K562 (cell line): ENCODE results near the gene TRPM2. TPM values are rescaled to one million over a fixed set of nuclear protein-coding genes. Genes with fewer than 3 reads are reported as not detected.

Experiments
- ATAC-seq: fragments of 200-7000 bp; cut with Tn5 transposase; 3 replicates; pipeline ENCODE4 v1.9.1; 2020; ENCODE audit warnings: moderate library complexity
- BruUV-seq: library from RNA; stranded (reverse); fragments of 400-500 nt; replicated peaks from 2 replicates; lab custom pipeline; 2021; lab: Mats Ljungman, UMichigan
- CTCF ChIA-PET: fragments of 300-600 bp; formaldehyde crosslinking; extraction: SDS; loops from one replicate; lab custom pipeline; 2021; ENCODE audit warnings: low intra/inter-chr PET ratio; lab: Yijun Ruan, JAX
- POLR2A ChIA-PET: fragments of 300-600, 350-650 bp; sonication (Branson Sonifier 250); formaldehyde crosslinking; extraction: SDS; loops from one replicate; lab custom pipeline; 2021; ENCODE audit warnings: antibody characterized with exemption, inconsistent platforms; lab: Yijun Ruan, JAX
- DNase-seq, 4 experiments: peaks; one replicate each; pipeline versions ENCODE4 v3.0.0 to v3.0.0-alpha.2; 2011 to 2018; ENCODE audit warnings: low spot score in 3 of 4, mixed read lengths in 3 of 4; ENCODE audit errors: extremely low read depth in 1 of 4
- FAIRE-seq: peaks from 2 replicates; lab custom pipeline; 2011; peaks lifted over from hg19 to GRCh38; lab: Jason Lieb, UNC
- H2AFZ ChIP-seq: 2 replicates; pipeline ENCODE4 v1.6.0; 2011; ENCODE audit warnings: low read depth, low read length, control low read depth, inconsistent platforms
- H3K27ac ChIP-seq: fragments of 200-600 bp; 3 replicates; pipeline ENCODE4 v1.8.0; 2011; ENCODE audit warnings: low read depth, mild to moderate bottlenecking, control low read depth, inconsistent platforms, low read length, moderate library complexity, mixed read lengths; ENCODE audit errors: extremely low read depth
- H3K27me3 ChIP-seq, 2 experiments: fragments of 300-600 bp in 1 of 2; 2 replicates in 1 of 2; 3 replicates in 1 of 2; pipeline versions ENCODE4 v1.6.0 to v1.8.0; 2011; ENCODE audit warnings: inconsistent platforms in 2 of 2, low read length in 2 of 2, mild to moderate bottlenecking in 1 of 2, mixed read lengths in 1 of 2, moderate library complexity in 1 of 2; ENCODE audit not compliant: control insufficient read depth in 2 of 2, insufficient read depth in 2 of 2
- H3K36me3 ChIP-seq: fragments of 300-600 bp; 3 replicates; pipeline ENCODE4 v1.8.0; 2011; ENCODE audit warnings: mild to moderate bottlenecking, low read length, inconsistent platforms; ENCODE audit not compliant: control insufficient read depth, insufficient read depth
- H3K4me1 ChIP-seq, 2 experiments: fragments of 200-600 bp in 1 of 2; replicated peaks in 1 of 2; 2 replicates in 1 of 2; 3 replicates in 1 of 2; pipeline versions ENCODE4 v1.5.1 to v1.8.0; 2011; ENCODE audit warnings: inconsistent platforms in 2 of 2, low read length in 2 of 2, mild to moderate bottlenecking in 1 of 2, mixed read lengths in 1 of 2, moderate library complexity in 1 of 2; ENCODE audit not compliant: control insufficient read depth in 2 of 2, insufficient read depth in 2 of 2
- H3K4me2 ChIP-seq: 2 replicates; pipeline ENCODE4 v1.6.1; 2011; ENCODE audit warnings: low read length, control low read depth, inconsistent platforms, mixed read lengths; ENCODE audit not compliant: insufficient read depth
- H3K4me3 ChIP-seq: fragments of 200-600 bp; sonication (generic), shearing (Covaris generic); 2 replicates; pipeline ENCODE4 v1.5.1; 2016; ENCODE audit warnings: control low read depth, inconsistent platforms
- H3K79me2 ChIP-seq: fragments of 200-600 bp; 3 replicates; pipeline ENCODE4 v1.8.0; 2011; ENCODE audit warnings: low read length, inconsistent platforms; ENCODE audit not compliant: control insufficient read depth, insufficient read depth
- H3K9ac ChIP-seq, 2 experiments: 2 replicates each; pipeline versions ENCODE4 v1.6.0 to v1.6.1; 2011; ENCODE audit warnings: low read depth in 2 of 2, low read length in 2 of 2, control low read depth in 1 of 2, inconsistent platforms in 1 of 2, mild to moderate bottlenecking in 1 of 2, mixed read lengths in 1 of 2; ENCODE audit not compliant: insufficient read depth in 1 of 2
- H3K9me1 ChIP-seq: one replicate; pipeline ENCODE4 v1.6.0; 2011; ENCODE audit warnings: inconsistent platforms, mild to moderate bottlenecking, low read length, moderate library complexity; ENCODE audit not compliant: control insufficient read depth, insufficient read depth
- H3K9me3 ChIP-seq: replicated peaks from 2 replicates; pipeline ENCODE4 v1.5.1; 2011; ENCODE audit warnings: low read depth, low read length, inconsistent platforms; ENCODE audit not compliant: control insufficient read depth, insufficient read depth
- H4K20me1 ChIP-seq: replicated peaks from 2 replicates; pipeline ENCODE4 v1.6.1; 2011; ENCODE audit warnings: low read length, inconsistent platforms, mixed read lengths; ENCODE audit not compliant: control insufficient read depth, insufficient read depth
- BHLHE40 ChIP-seq: IDR thresholded peaks from 2 replicates; pipeline ENCODE4 v1.6.1; 2011; ENCODE audit warnings: low read length, improper control_type of control experiment
- RBFOX2 ChIP-seq: fragments of 200-400 bp; formaldehyde crosslinking; IDR thresholded peaks from 2 replicates; pipeline ENCODE4 v1.6.1; 2017; ENCODE audit warnings: low read depth, mild to moderate bottlenecking, low read length, moderate library complexity
- ZNF12 ChIP-seq: sonication (generic); formaldehyde crosslinking; IDR thresholded peaks from 2 replicates; pipeline ENCODE4 v1.4.0; 2020; ENCODE audit warnings: mild to moderate bottlenecking, missing genetic modification reagents
- WGBS: fragments of 100-300 bp; shearing (Covaris generic); methylation state at CpG from one replicate; pipeline ENCODE4 v1.1.6; 2016; ENCODE audit warnings: low coverage, mixed read lengths; ENCODE audit not compliant: insufficient coverage; ENCODE audit errors: missing lambda C conversion rate; 5-methylcytosine and 5-hydroxymethylcytosine counted together
- in situ Hi-C: fragments of 300-500 bp; cut with MboI; formaldehyde crosslinking; loops from 4 replicates; pipeline ENCODE4 v1.15.0; 2018; ENCODE audit warnings: inconsistent platforms, mixed read lengths
- intact Hi-C: fragments of 100-400 bp; cut with micrococcal nuclease; formaldehyde crosslinking; loops from 2 replicates; pipeline ENCODE4 v1.14.2; 2022
- polyA plus RNA-seq, 8 experiments: library from polyadenylated mRNA; depleted of rRNA in 4 of 8; stranded (reverse) in 5 of 8; unstranded in 3 of 8; fragments of >200 nt; fragmentation: Nextera tagmentation in 2 of 8; fragmentation: Illumina TruSeq in 1 of 8; extraction: Ambion mirVana in 2 of 8; extraction: Trizol in 1 of 8; gene quantifications; 2 replicates each; pipeline versions ENCODE4 v1.2.1 to v1.2.3, GENCODE V29; 2011 to 2014; ENCODE audit warnings: inconsistent platforms in 1 of 8, missing spikeins in 1 of 8
- total RNA-seq, 7 experiments: library from RNA; depleted of rRNA in 6 of 7; stranded (reverse); fragments of >200 nt in 6 of 7; fragmentation: Illumina TruSeq in 2 of 7; extraction: Trizol in 2 of 7; gene quantifications; 2 replicates each; pipeline versions ENCODE4 v1.2.1 to v1.2.3, GENCODE V29; 2011 to 2021; ENCODE audit warnings: low replicate concordance in 1 of 7
- TF ChIP-seq, protein P1 (sequence below): sonication (generic); formaldehyde crosslinking; IDR thresholded peaks from 2 replicates; pipeline ENCODE4 v1.9.0; 2022; ENCODE audit warnings: mild to moderate bottlenecking, missing genetic modification reagents

The TRPM2 gene
- total and polyA plus RNA-seq, 9 of the 15 experiments (the other 6 are each of a cell fraction or from before 2014, with no cell fraction given) = 0.33 to 2.1 (median 0.98) TPM; not detected in 2

GRCh38 chr21:44335266-44336059, 18.0 kb upstream of the TRPM2 start:
- Histone ChIP-seq H3K9me3 (no peaks in the 10 kb centered on the region), H3K4me1 (peaks cover 13 to 59% of the 10 kb centered on the region in 2 experiments; a peak in 4 of 5 replicates), H3K9me1 (peaks cover 9% of the 10 kb centered on the region), H3K4me2 (no peak overlapping the region), H3K79me2 (no peaks in the 10 kb centered on the region), H3K27me3 (no peaks in the 10 kb centered on the region), H2AFZ (no peak overlapping the region), H3K9ac (peak overlapping the region in 1 of 2 experiments; percentile 10; a peak in 2 of 4 replicates), H4K20me1 (peaks cover 6% of the 10 kb centered on the region; the same call in 1 of the 2 replicates), H3K27ac (no peak overlapping the region), H3K36me3 (peaks cover 8% of the 10 kb centered on the region; the same call in 1 of the 3 replicates), H3K4me3 (no peak overlapping the region)
- intact Hi-C loops (no loop called here), in situ Hi-C loops (no loop called here)
- DNase-seq = no peak
- TF ChIP-seq BHLHE40 (no peak), RBFOX2 (peak; percentile 20; the same call in 1 of the 2 replicates), ZNF12 (CRISPR knock-in tag) (no peak)
- TF ChIP-seq, protein P1, sequence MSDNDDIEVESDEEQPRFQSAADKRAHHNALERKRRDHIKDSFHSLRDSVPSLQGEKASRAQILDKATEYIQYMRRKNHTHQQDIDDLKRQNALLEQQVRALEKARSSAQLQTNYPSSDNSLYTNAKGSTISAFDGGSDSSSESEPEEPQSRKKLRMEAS = peak; percentile 23; the same call in 1 of the 2 replicates
- 86% methylated on average over 22 of the region's 24 CpGs for WGBS
- no peak for ATAC-seq
- ChIA-PET POLR2A (interaction anchor here (0.8 to 0.9 kb wide), 2 partner anchors 16 to 21 kb away, joined by 4 to 6 read pairs; no protein-coding TSS in a partner anchor), CTCF (no interaction called here)
- no peak for FAIRE-seq
- BruUV-seq = no TSS peak
